CD4-positive, alpha-beta memory T cell (primary cell): ENCODE measurements around the gene SMTNL1. TPM values are rescaled to one million over a fixed set of nuclear protein-coding genes. Genes with fewer than 3 reads are reported as not detected.

Experiments
- CTCF ChIA-PET: fragments of 350-600 bp; sonication (Branson Sonifier 250); formaldehyde crosslinking; loops from one replicate; lab custom pipeline; 2021; ENCODE audit warnings: inconsistent platforms; ENCODE audit not compliant: partially characterized antibody; lab: Charles Lee
- POLR2A ChIA-PET: fragments of 350-600 bp; sonication (Branson Sonifier 250); formaldehyde crosslinking; loops from one replicate; lab custom pipeline; 2021; ENCODE audit not compliant: partially characterized antibody; lab: Charles Lee
- DNase-seq, 5 donors: peaks; one replicate each; pipeline versions ENCODE4 v3.0.0 to v3.0.0-alpha.2; 2020 to 2022; ENCODE audit warnings: mixed read lengths in 1 of 5
- H3K27ac ChIP-seq: one replicate; pipeline ENCODE4 v1.7.0; 2013; ENCODE audit warnings: low read depth, low read length
- H3K27me3 ChIP-seq: 2 replicates; pipeline ENCODE4 v1.7.0; 2013; ENCODE audit warnings: mild to moderate bottlenecking, low read length, moderate library complexity; ENCODE audit not compliant: insufficient read depth
- H3K36me3 ChIP-seq: 2 replicates; pipeline ENCODE4 v1.7.0; 2013; ENCODE audit warnings: mild to moderate bottlenecking, low read length, moderate library complexity; ENCODE audit not compliant: insufficient read depth
- H3K4me1 ChIP-seq: 2 replicates; pipeline ENCODE4 v1.7.0; 2013; ENCODE audit warnings: mild to moderate bottlenecking, low read length, moderate library complexity; ENCODE audit not compliant: insufficient read depth
- H3K4me3 ChIP-seq, 2 donors: one replicate each; pipeline ENCODE4 v1.7.0; 2013; ENCODE audit warnings: low read length in 2 of 2, mild to moderate bottlenecking in 1 of 2
- H3K9me3 ChIP-seq, 2 donors: one replicate each; pipeline ENCODE4 v1.7.0; 2013; ENCODE audit warnings: low read length in 2 of 2, control low read depth in 1 of 2; ENCODE audit not compliant: control insufficient read depth in 1 of 2
- H3K27ac Mint-ChIP-seq, 7 donors: one replicate each; pipeline ENCODE4 v1.8.0; 2020 to 2021; ENCODE audit warnings: mixed read lengths in 7 of 7, mild to moderate bottlenecking in 6 of 7, inconsistent platforms in 3 of 7, moderate library complexity in 3 of 7
- H3K27me3 Mint-ChIP-seq, 2 donors: one replicate each; pipeline ENCODE4 v1.8.0; 2020 to 2021; ENCODE audit warnings: mixed read lengths in 2 of 2
- H3K36me3 Mint-ChIP-seq, 2 donors: one replicate each; pipeline ENCODE4 v1.8.0; 2020 to 2021; ENCODE audit warnings: mixed read lengths in 2 of 2, inconsistent platforms in 1 of 2, mild to moderate bottlenecking in 1 of 2
- H3K4me1 Mint-ChIP-seq, 4 donors: one replicate each; pipeline ENCODE4 v1.8.0; 2020 to 2021; ENCODE audit warnings: mixed read lengths in 4 of 4, mild to moderate bottlenecking in 1 of 4
- H3K4me3 Mint-ChIP-seq, 8 donors: one replicate each; pipeline ENCODE4 v1.8.0; 2020 to 2021; ENCODE audit warnings: mixed read lengths in 8 of 8, mild to moderate bottlenecking in 7 of 8, moderate library complexity in 6 of 8, inconsistent platforms in 3 of 8
- H3K9me3 Mint-ChIP-seq, 8 donors: one replicate each; pipeline ENCODE4 v1.8.0; 2020 to 2021; ENCODE audit warnings: mixed read lengths in 8 of 8, mild to moderate bottlenecking in 5 of 8, inconsistent platforms in 3 of 8, moderate library complexity in 1 of 8
- intact Hi-C: fragments of 100-400 bp; cut with micrococcal nuclease; formaldehyde crosslinking; loops from one replicate; pipeline ENCODE4 v1.15.1; 2023
- polyA plus RNA-seq, 2 donors: library from polyadenylated mRNA; unstranded; fragments of 300-500 nt; fragmentation: Illumina TruSeq; gene quantifications; one replicate each; pipeline ENCODE4 v1.2.3, GENCODE V29; 2021
- total RNA-seq, 2 experiments: library from RNA; stranded (reverse); gene quantifications; one replicate each; pipeline ENCODE4 v1.2.3, GENCODE V29; 2021

The SMTNL1 gene
- total and polyA plus RNA-seq, 4 experiments from 2014 or later: 0.55 TPM; not detected in 3

DNA sequence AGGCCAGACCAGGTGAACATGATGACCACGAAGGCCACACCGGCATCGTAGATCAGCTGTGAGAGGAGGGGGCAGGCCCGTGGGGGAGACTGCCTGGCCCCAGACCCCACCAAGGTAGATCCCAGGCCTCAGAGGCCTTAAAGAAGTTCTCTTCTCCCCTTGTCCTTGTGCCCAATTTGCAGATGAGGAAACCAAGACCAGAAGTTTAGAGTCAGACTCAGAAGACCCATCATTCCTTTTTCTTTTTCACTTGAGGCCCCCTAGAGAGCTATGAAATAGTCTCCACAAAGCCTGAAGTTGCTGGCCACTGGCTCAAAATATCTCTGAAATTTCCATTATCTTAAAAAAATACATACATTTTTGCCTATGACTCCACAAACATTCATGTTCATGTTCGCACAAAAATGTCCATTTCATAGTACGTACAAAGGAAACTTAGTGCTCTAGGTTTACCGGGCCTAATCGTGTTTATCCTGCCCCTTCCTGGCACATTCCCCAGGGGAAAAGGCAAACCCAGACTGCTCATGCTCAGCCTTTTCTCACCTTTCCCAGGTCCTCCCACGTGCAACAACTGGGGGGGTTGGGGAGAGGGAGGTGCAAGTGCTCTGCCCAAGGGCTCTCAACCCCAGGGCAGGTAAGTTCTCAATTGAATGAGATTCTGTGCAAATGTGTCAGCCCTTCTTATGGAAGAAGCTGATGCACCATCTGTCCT, 41.1 kb upstream of the SMTNL1 start:
- H3K4me3 Mint-ChIP-seq: no peak overlapping the region
- ChIA-PET CTCF (interaction anchor here (0.6 to 27.6 kb wide), 5 partner anchors 12 to 147 kb away, joined by 3 to 848 read pairs (median 5); partner anchors contain the start of genes SLC43A1, SMTNL1 and TIMM10), POLR2A (no interaction called here)
- H3K27ac Mint-ChIP-seq: no peak overlapping the region
- peaks cover 0 to 3% (median 0%) of the 10 kb centered on the region in 4 donors for H3K4me1 Mint-ChIP-seq
- H3K27me3 ChIP-seq: no peaks in the 10 kb centered on the region
- H3K27ac ChIP-seq: no peak overlapping the region
- no peak for DNase-seq
- H3K4me3 ChIP-seq: no peak overlapping the region
- intact Hi-C loops: no loop called here
- no peaks in the 10 kb centered on the region for H3K27me3 Mint-ChIP-seq
- H3K4me1 ChIP-seq: no peaks in the 10 kb centered on the region
- peaks cover 19 to 23% of the 10 kb centered on the region in 2 donors for H3K36me3 Mint-ChIP-seq
- no peaks in the 10 kb centered on the region for H3K9me3 ChIP-seq
- no peaks in the 10 kb centered on the region for H3K9me3 Mint-ChIP-seq
- H3K36me3 ChIP-seq: peaks cover 4% of the 10 kb centered on the region

DNA sequence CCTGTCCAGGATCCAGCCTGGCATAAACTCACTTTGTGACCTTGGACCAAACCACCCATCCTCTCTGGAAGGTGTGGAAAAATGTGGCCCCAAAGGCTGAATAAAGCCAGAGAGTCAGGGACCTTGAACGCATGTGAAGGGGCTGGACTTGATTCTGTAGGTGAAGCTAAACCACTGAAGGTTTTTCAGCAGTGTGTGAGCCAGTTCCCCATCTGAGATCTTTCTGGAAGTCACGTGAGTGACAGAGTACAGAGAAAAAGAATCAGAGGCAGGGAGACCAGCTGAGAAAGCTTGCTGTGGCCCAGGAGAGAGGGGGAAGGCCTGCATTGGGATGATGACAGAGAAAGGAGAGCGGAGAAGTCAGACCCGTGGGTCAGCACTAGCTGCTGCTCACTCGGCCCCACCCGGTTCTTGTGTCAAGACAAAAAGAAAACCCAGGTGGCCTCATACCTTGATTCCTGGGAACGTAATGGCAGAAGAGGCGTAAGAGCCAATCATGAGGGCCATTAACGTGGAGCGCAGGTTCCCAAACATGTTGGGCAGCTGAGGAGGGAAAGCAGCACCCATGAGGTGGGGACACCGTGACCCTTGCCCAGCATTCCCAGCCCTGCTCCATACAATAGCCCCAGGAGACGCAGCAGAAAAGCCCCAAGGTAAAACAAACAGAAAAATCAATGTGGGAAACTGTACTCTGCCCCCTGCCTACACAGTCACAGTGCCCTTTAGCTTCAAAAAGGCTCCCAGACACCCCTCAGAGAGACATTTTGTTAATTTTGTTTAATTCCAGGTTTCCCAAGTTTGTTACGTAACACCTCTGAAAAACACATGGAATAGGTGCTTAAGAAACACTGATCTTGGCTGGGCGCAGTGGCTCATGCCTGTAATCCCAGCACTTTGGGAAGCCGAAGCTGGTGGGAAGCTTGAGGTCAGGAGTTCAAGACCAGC, 39.8 kb upstream of the SMTNL1 start:
- H3K36me3 Mint-ChIP-seq: peaks cover 19 to 21% of the 10 kb centered on the region in 2 donors
- ChIA-PET CTCF (interaction anchor here (1.2 to 27.6 kb wide), 3 partner anchors 14 to 38 kb away, joined by 3 to 848 read pairs (median 3); partner anchors contain the start of genes RTN4RL2, SLC43A1, SMTNL1 and TIMM10), POLR2A (no interaction called here)
- H3K4me3 ChIP-seq: no peak overlapping the region
- DNase-seq: no peak
- no peak overlapping the region for H3K27ac ChIP-seq
- H3K9me3 Mint-ChIP-seq: no peaks in the 10 kb centered on the region
- H3K9me3 ChIP-seq: no peaks in the 10 kb centered on the region
- peaks cover 0 to 3% (median 0%) of the 10 kb centered on the region in 4 donors for H3K4me1 Mint-ChIP-seq
- no peaks in the 10 kb centered on the region for H3K27me3 ChIP-seq
- H3K36me3 ChIP-seq: peaks cover 4% of the 10 kb centered on the region
- H3K27me3 Mint-ChIP-seq: no peaks in the 10 kb centered on the region
- H3K4me3 Mint-ChIP-seq: peak overlapping the region in 1 of 8 donors; percentile 13
- H3K27ac Mint-ChIP-seq: peak overlapping the region in 1 of 7 donors; percentile 68
- H3K4me1 ChIP-seq: no peaks in the 10 kb centered on the region
- intact Hi-C loops: no loop called here

DNA sequence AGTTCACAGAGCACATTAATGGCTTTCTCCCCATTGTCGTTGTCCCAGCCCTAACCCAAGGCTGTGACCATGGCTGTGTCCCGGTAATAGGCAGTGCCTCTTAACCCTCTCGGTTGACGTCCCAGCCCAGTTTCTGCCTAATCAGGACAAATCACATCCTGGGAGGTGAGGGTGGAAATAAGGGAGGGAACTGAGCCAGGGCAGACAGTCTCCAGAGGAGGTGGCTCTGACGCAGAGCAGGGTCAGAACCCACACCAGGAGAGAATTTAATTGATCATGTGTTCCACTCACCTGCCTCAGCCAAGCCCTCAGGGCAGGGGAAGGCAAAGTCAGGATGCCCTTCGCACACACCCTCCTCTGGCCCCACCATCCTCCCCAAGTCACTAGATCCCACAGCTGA, 38.9 kb upstream of the SMTNL1 start:
- H3K9me3 ChIP-seq: no peaks in the 10 kb centered on the region
- Mint-ChIP-seq H3K27ac (no peak overlapping the region), H3K4me1 (peaks cover 0 to 3% (median 0%) of the 10 kb centered on the region in 4 donors), H3K27me3 (no peaks in the 10 kb centered on the region), H3K36me3 (peaks cover 19 to 23% of the 10 kb centered on the region in 2 donors), H3K4me3 (no peak overlapping the region), H3K9me3 (no peaks in the 10 kb centered on the region)
- no peak overlapping the region for H3K27ac ChIP-seq
- intact Hi-C loops: no loop called here
- CTCF ChIA-PET: interaction anchor here (1.3 to 27.6 kb wide), 2 partner anchors 27 to 39 kb away, joined by 3 to 848 read pairs; partner anchors contain the start of genes RTN4RL2, SLC43A1, SMTNL1 and TIMM10
- no peak overlapping the region for H3K4me3 ChIP-seq
- no peaks in the 10 kb centered on the region for H3K27me3 ChIP-seq
- H3K36me3 ChIP-seq: peaks cover 4% of the 10 kb centered on the region
- POLR2A ChIA-PET: no interaction called here
- no peaks in the 10 kb centered on the region for H3K4me1 ChIP-seq
- no peak for DNase-seq

DNA sequence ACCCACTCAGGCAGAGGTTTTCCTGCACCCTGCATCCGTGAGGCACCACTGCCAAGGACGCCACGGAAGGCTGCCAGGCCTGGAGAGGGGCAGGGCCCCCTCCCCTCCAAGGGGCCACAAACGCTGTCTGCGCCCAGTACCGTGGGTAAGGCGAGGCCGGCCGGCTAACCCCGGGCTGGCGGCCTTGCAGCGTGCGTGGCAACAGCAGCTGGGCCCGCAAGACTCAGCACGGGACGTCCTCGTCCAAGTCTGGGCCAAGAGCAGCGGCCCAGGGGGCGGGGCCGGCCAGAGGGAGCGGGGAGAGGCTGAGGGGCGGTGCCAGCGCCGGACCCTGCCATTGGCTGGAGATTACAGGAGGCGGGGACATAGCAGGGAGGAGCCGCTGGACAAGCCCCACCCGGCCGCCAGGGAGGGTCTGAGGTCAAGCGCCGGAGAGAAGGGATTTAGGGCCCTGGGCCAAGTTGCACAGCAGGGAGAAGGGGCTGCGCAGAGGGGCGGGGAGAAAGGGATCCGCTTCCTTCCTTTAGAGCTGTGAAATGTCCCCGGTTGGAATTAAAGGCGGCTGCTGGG, 37.9 kb upstream of the SMTNL1 start:
- no peak overlapping the region for H3K27ac ChIP-seq
- peaks cover 4% of the 10 kb centered on the region for H3K36me3 ChIP-seq
- no peaks in the 10 kb centered on the region for H3K9me3 ChIP-seq
- DNase-seq: no peak
- Mint-ChIP-seq H3K27ac (no peak overlapping the region), H3K36me3 (peaks cover 17 to 22% of the 10 kb centered on the region in 2 donors), H3K4me3 (no peak overlapping the region), H3K9me3 (no peaks in the 10 kb centered on the region), H3K4me1 (peaks cover 0 to 3% (median 0%) of the 10 kb centered on the region in 4 donors), H3K27me3 (no peaks in the 10 kb centered on the region)
- H3K4me3 ChIP-seq: no peak overlapping the region
- ChIA-PET CTCF (interaction anchor here (27.6 kb wide), 1 partner anchor 26 kb away, joined by 848 read pairs; the partner anchor contains the start of genes SLC43A1, SMTNL1 and TIMM10), POLR2A (no interaction called here)
- H3K27me3 ChIP-seq: no peaks in the 10 kb centered on the region
- H3K4me1 ChIP-seq: no peaks in the 10 kb centered on the region
- intact Hi-C loops: no loop called here

DNA sequence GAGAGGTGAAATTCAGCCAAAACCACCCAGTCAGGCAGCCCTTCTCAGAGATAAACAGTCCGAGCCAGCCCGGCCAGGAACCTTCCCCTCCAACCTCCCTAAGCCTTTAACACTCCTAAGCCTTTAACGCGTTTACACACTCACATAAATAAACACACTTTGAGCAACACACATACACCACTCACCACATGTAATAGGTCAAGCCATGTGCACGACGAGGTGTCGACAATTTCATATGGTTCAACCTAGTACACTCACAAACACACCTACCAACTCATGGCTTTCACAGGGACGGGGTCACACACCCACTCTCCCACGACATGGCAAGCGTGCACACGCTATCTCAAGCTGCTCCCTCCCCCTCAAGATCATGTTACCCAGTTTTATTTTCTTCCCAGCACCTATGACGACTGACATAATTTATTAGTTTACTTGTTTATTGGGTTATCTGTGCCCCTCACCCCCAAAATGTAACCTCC, 37.4 kb upstream of the SMTNL1 start:
- no peak overlapping the region for H3K4me3 Mint-ChIP-seq
- H3K27ac ChIP-seq: no peak overlapping the region
- no peaks in the 10 kb centered on the region for H3K9me3 ChIP-seq
- no peak for DNase-seq
- no peaks in the 10 kb centered on the region for H3K4me1 ChIP-seq
- ChIA-PET POLR2A (no interaction called here), CTCF (interaction anchor here (27.6 kb wide), 1 partner anchor 25 kb away, joined by 848 read pairs; the partner anchor contains the start of genes SLC43A1, SMTNL1 and TIMM10)
- H3K36me3 Mint-ChIP-seq: peaks cover 19 to 25% of the 10 kb centered on the region in 2 donors
- H3K4me1 Mint-ChIP-seq: peaks cover 0 to 3% (median 0%) of the 10 kb centered on the region in 4 donors
- no peaks in the 10 kb centered on the region for H3K27me3 Mint-ChIP-seq
- no peaks in the 10 kb centered on the region for H3K9me3 Mint-ChIP-seq
- no peak overlapping the region for H3K4me3 ChIP-seq
- intact Hi-C loops: no loop called here
- H3K27me3 ChIP-seq: no peaks in the 10 kb centered on the region
- peaks cover 4% of the 10 kb centered on the region for H3K36me3 ChIP-seq
- peak overlapping the region in 1 of 7 donors; percentile 18 for H3K27ac Mint-ChIP-seq

DNA sequence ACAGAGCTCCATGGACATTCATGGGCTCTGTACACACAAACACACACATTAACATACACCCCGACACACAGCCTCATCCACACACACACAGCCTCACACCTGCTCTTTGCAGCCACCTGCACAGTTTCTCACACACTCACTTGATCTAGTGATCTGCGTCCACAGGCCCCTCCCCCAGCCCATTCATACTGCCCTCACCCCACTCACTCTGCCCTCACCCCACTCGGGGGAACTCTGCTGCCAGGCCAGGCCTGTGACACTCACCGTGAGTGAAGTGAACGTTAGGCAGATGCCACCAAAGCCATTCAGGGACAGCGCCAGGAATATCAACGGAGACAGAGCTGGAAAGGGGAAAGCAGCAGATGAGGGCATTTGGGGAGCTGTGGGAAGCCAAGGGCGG, 36.9 kb upstream of the SMTNL1 start:
- POLR2A ChIA-PET: no interaction called here
- Mint-ChIP-seq H3K27me3 (no peaks in the 10 kb centered on the region), H3K27ac (peak overlapping the region in 1 of 7 donors; percentile 23)

More for the DNA sequence above, 36.9 kb upstream of the SMTNL1 start:
- no peaks in the 10 kb centered on the region for H3K9me3 Mint-ChIP-seq
- Histone ChIP-seq H3K4me3 (no peak overlapping the region), H3K36me3 (peaks cover 4% of the 10 kb centered on the region), H3K27ac (no peak overlapping the region), H3K27me3 (no peaks in the 10 kb centered on the region), H3K9me3 (no peaks in the 10 kb centered on the region), H3K4me1 (no peaks in the 10 kb centered on the region)
- intact Hi-C loops: no loop called here
- DNase-seq: no peak
- peaks cover 19 to 27% of the 10 kb centered on the region in 2 donors for H3K36me3 Mint-ChIP-seq
- peak overlapping the region in 1 of 8 donors; percentile 0 for H3K4me3 Mint-ChIP-seq
- H3K4me1 Mint-ChIP-seq: peaks cover 0 to 3% (median 0%) of the 10 kb centered on the region in 4 donors
- CTCF ChIA-PET: interaction anchor here (2.4 to 27.6 kb wide), 2 partner anchors 25 to 68 kb away, joined by 8 to 848 read pairs; partner anchors contain the start of genes SLC43A1, SMTNL1, TIMM10 and UBE2L6
